SK-N-MC (cell line): ENCODE results near the gene DGUOK.
"Not testable (repeated sequence)": the region's sequence is repeated elsewhere in the genome, so short reads cannot be mapped to it uniquely, and the experiment has no call there.

Experiments used
- EZH2 ChIP-seq: fragments of 200-600 bp; sonication (generic); IDR thresholded peaks from one replicate; pipeline ENCODE4 v1.6.1; 2017; ENCODE audit warnings: antibody characterized with exemption
- POLR2AphosphoS5 ChIP-seq: IDR thresholded peaks from 2 replicates; pipeline ENCODE4 v1.6.1; 2012; ENCODE audit warnings: mild to moderate bottlenecking, low read depth, low read length, borderline replicate concordance

DNA sequence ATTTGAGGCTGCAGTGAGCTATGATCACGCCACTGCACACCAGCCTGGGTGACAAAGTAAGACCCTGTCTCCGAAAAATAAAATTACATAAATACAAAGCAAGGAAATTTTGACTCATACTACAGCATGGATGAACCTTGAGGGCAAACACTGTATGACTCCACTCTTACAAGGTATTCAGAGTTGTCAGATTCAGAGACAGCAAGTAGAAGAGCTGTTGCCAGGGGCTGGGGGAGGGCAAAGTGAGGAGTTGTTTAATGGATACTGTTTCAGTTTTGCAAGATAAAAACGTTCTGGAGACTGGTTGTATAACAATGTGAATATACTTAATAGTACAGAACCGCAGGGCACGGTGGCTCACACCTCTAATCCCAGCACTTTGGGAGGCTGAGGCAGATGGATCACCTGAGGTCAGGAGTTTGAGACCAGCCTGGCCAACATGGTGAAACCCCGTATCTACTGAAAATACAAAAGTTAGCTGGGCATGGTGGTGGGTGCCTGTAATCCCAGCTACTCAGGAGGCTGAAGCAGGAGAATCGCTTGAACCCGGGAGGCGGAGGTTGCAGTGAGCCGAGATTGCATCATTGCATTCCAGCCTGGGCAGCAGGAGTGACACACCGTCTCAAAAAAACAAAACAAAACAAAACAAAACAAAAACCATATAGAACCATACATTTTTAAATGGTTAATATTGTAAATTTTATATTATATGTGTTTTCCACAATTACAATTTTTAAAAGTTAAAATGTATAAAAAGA, 38.9 kb upstream of the DGUOK start:
- TF ChIP-seq EZH2, POLR2AphosphoS5: not testable (repeated sequence)
